Glutamatergic neuron (in vitro differentiated cells): Measurements from ENCODE around the gene S1PR5. TPM values are rescaled to one million over a fixed set of nuclear protein-coding genes. Genes with fewer than 3 reads are reported as not detected.
"Not testable (repeated sequence)": the region's sequence is repeated elsewhere in the genome, so short reads cannot be mapped to it uniquely, and the experiment has no call there.

ENCODE experiments used
- DNase-seq: peaks from one replicate; pipeline ENCODE4 v3.0.0; 2022
- H3K27ac Mint-ChIP-seq: one replicate; pipeline ENCODE4 v1.8.0; 2020; ENCODE audit warnings: mild to moderate bottlenecking, mixed read lengths, inconsistent platforms; ENCODE audit not compliant: unreplicated experiment
- H3K27me3 Mint-ChIP-seq: one replicate; pipeline ENCODE4 v1.8.0; 2020; ENCODE audit warnings: mild to moderate bottlenecking, moderate library complexity, mixed read lengths, inconsistent platforms; ENCODE audit not compliant: unreplicated experiment
- H3K36me3 Mint-ChIP-seq: one replicate; pipeline ENCODE4 v1.8.0; 2020; ENCODE audit warnings: mild to moderate bottlenecking, mixed read lengths, inconsistent platforms; ENCODE audit not compliant: unreplicated experiment
- H3K4me1 Mint-ChIP-seq: one replicate; pipeline ENCODE4 v1.8.0; 2020; ENCODE audit warnings: mild to moderate bottlenecking, low read depth, mixed read lengths, inconsistent platforms; ENCODE audit not compliant: unreplicated experiment
- H3K4me3 Mint-ChIP-seq: one replicate; pipeline ENCODE4 v1.8.0; 2020; ENCODE audit warnings: mild to moderate bottlenecking, mixed read lengths, inconsistent platforms; ENCODE audit not compliant: unreplicated experiment
- H3K9me3 Mint-ChIP-seq: one replicate; pipeline ENCODE4 v1.8.0; 2020; ENCODE audit warnings: mild to moderate bottlenecking, moderate library complexity, mixed read lengths, inconsistent platforms; ENCODE audit not compliant: unreplicated experiment
- CTCF ChIP-seq: fragments of 200-600 bp; sonication (generic); IDR thresholded peaks from one replicate; pipeline ENCODE4 v1.5.0; 2021; ENCODE audit not compliant: partially characterized antibody, unreplicated experiment
- total RNA-seq: library from RNA; stranded (reverse); fragmentation: NEBNext Ultra II Directional; extraction: Animal tissue kit (Norgen Biotek cat#: 25700); gene quantifications from one replicate; pipeline ENCODE4 v1.2.1, GENCODE V29; 2021; ENCODE audit not compliant: unreplicated experiment

Gene S1PR5
- total RNA-seq, 1 donor from 2014 or later = not detected

GRCh38 chr19:10538204-10538983 is 21.1 kb upstream of the S1PR5 start:
- DNase-seq = no peak
- Mint-ChIP-seq H3K27ac (no peak overlapping the region), H3K27me3 (peaks cover 7% of the 10 kb centered on the region)

GRCh38 chr19:10537668-10538067 is 20.4 kb upstream of the S1PR5 start:
- H3K4me3 Mint-ChIP-seq = no peak overlapping the region

More at GRCh38 chr19:10538204-10538983, 21.1 kb upstream of the S1PR5 start:
- Mint-ChIP-seq H3K9me3 (peaks cover 4% of the 10 kb centered on the region), H3K36me3 (no peaks in the 10 kb centered on the region), H3K4me3 (no peak overlapping the region), H3K4me1 (no peaks in the 10 kb centered on the region)
- TF ChIP-seq CTCF = no peak

GRCh38 chr19:10535613-10536012 is 18.4 kb upstream of the S1PR5 start:
- peaks cover 2% of the 10 kb centered on the region for H3K9me3 Mint-ChIP-seq
- H3K4me3 Mint-ChIP-seq = no peak overlapping the region
- no peak for TF ChIP-seq CTCF
- H3K36me3 Mint-ChIP-seq = no peaks in the 10 kb centered on the region
- DNase-seq = no peak
- H3K27ac Mint-ChIP-seq = no peak overlapping the region
- no peaks in the 10 kb centered on the region for H3K4me1 Mint-ChIP-seq
- H3K27me3 Mint-ChIP-seq = peaks cover 5% of the 10 kb centered on the region

More at GRCh38 chr19:10537668-10538067, 20.4 kb upstream of the S1PR5 start:
- DNase-seq = no peak
- peaks cover 2% of the 10 kb centered on the region for H3K9me3 Mint-ChIP-seq
- peaks cover 5% of the 10 kb centered on the region for H3K27me3 Mint-ChIP-seq
- no peaks in the 10 kb centered on the region for H3K4me1 Mint-ChIP-seq
- TF ChIP-seq CTCF = no peak
- no peak overlapping the region for H3K27ac Mint-ChIP-seq
- H3K36me3 Mint-ChIP-seq = no peaks in the 10 kb centered on the region

GRCh38 chr19:10533646-10534386 is 16.6 kb upstream of the S1PR5 start:
- TF ChIP-seq CTCF = no peak
- no peak overlapping the region for H3K27ac Mint-ChIP-seq
- H3K4me1 Mint-ChIP-seq = no peaks in the 10 kb centered on the region
- H3K36me3 Mint-ChIP-seq = no peaks in the 10 kb centered on the region
- no peaks in the 10 kb centered on the region for H3K27me3 Mint-ChIP-seq
- no peak for DNase-seq
- H3K9me3 Mint-ChIP-seq = no peaks in the 10 kb centered on the region
- H3K4me3 Mint-ChIP-seq = no peak overlapping the region

- H3K4me1 Mint-ChIP-seq = no peaks in the 10 kb centered on the region
- H3K9me3 Mint-ChIP-seq = no peaks in the 10 kb centered on the region
Observed at GRCh38 chr19:10532457-10532856, 15.2 kb upstream of the S1PR5 start.

GRCh38 chr19:10526887-10527286 is 9.6 kb upstream of the S1PR5 start:
- not testable (repeated sequence) for H3K27ac Mint-ChIP-seq, H3K9me3 Mint-ChIP-seq, H3K36me3 Mint-ChIP-seq, H3K4me3 Mint-ChIP-seq, H3K27me3 Mint-ChIP-seq, DNase-seq, H3K4me1 Mint-ChIP-seq

More at GRCh38 chr19:10532457-10532856, 15.2 kb upstream of the S1PR5 start:
- DNase-seq = no peak
- H3K27ac Mint-ChIP-seq = no peak overlapping the region
- H3K27me3 Mint-ChIP-seq = peaks cover 5% of the 10 kb centered on the region
- H3K36me3 Mint-ChIP-seq = no peaks in the 10 kb centered on the region
- TF ChIP-seq CTCF = no peak
- H3K4me3 Mint-ChIP-seq = no peak overlapping the region
